A549 treated with CORT108297 at 1 μM for 4 hours (cell line): ENCODE measurements around the gene NUP133. TPM values are rescaled to one million over a fixed set of nuclear protein-coding genes. Genes with fewer than 3 reads are reported as not detected.

Experiments used
- total RNA-seq: library from RNA; stranded (reverse); fragments of 200-300 nt; extraction: Qiagen RNA extraction; gene quantifications from 5 replicates; pipeline ENCODE4 v1.2.3, GENCODE V29; 2022

The NUP133 gene
- 18.6 to 24.5 TPM (median 22.3 TPM) in 5 replicates for total RNA-seq

DNA sequence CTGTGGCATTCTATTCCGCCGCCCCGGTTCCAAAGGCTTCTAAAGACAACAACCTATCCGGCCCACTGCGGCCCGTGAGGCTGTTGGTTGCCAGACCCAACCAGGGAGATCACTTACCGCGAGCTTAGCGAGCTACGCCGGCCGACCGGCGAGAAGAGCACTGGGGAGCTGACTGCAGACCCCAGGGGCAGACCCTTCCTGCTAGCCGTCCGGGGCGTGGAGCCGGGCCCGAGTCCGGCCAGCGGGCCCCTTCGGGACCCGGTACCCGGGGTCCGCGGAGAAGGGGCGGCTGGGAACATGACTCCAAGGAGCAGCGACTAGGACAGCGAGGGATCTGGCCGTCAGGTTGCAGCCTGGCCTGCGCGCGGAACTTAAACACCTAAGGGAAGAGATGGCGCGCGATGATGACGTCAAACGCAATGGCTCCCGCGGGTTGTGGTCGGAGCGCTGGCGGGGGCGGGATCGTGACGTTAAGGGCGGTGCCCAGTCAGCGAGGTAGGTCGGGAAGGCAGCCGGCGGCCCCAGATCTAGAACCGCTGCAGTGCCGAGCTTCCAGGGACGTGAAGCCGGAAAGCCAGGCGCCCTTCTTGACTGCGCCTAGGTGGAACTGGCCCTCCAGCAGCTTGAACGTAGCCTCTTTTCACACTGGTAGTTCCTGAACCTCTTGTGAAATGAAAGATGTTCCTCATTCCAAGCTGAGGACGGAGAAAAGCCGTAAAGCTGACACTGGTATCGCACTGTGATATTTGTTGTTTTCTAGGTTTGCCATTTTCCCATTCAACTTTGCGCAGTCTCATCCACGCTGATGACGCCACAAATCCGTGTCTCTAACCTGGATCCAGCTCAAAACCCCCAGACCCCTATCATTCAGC is at the start of gene NUP133:
Gene NUP133, minus strand, starts transcription at position 391 of the 872 bp plus-strand sequence. Its CDS starts 92 bp downstream, at position 299.

DNA sequence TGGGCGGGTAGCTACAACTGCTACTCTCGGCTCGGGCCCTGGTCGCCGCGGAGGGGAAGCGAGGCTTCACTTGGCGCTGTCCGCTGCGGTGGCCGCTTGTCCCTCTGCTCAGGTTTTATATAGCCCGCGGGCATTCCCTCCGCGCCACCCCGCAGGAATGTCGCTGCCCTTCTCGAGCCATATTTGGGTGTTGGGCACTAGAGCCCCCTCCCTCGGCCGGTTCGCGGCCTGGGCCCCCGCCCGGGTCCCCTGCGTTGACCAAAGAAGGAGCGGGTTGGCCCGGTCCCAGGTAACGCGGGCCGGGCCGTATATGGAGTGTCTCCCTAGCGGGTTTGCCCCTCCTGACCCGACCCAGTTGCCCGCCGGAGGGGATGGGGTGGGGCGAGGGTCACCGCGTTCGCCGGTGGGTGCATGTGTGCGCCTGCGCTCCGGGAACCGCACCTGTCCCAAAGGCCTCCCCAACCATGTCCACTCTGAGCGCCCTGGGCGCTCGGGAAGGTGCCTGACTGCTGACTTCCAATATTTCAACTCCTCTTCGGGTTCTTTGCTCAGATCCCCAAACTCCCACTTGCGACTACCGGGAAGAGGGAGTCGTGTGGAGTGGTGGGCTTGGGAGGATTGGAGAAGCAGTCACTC is 74.0 kb downstream of the NUP133 start, which contains the start of gene ACTA1:
Gene ACTA1, minus strand, starts transcription at position 90 of the 636 bp plus-strand sequence. CDS start 979 bp downstream, outside the sequence.

Other genes with a start within 250 kb of the NUP133 start
- 42.5 to 46.8 TPM (median 44.4 TPM) in 5 replicates for gene RAB4A, start 237.2 kb downstream of the NUP133 start, total RNA-seq
- gene CCSAP, start 165.3 kb downstream of the NUP133 start, total RNA-seq: 4.8 to 6.3 TPM (median 5.9 TPM) in 5 replicates
- gene ACTA1, start 74.2 kb downstream of the NUP133 start, total RNA-seq: 0.07 to 0.31 TPM (median 0.16 TPM) in 4 of 5 replicates, not detected in the other
- 14.3 to 20.5 TPM (median 19.3 TPM) in 5 replicates for gene ABCB10, start 50.4 kb upstream of the NUP133 start, total RNA-seq
- 20.4 to 22.3 TPM (median 20.7 TPM) in 5 replicates for gene TAF5L, start 117.8 kb upstream of the NUP133 start, total RNA-seq
- 13.4 to 15.4 TPM (median 15.1 TPM) in 5 replicates for gene URB2, start 117.9 kb upstream of the NUP133 start, total RNA-seq